NCI-H446 treated with DMSO at 0.1 percent for 48 hours (cell line): ENCODE data around the gene LMOD2.

Source experiments
- DNase-seq: peaks from one replicate; lab custom pipeline; 2025; lab: John Stamatoyannopoulos, UW

The LMOD2 gene

DNA sequence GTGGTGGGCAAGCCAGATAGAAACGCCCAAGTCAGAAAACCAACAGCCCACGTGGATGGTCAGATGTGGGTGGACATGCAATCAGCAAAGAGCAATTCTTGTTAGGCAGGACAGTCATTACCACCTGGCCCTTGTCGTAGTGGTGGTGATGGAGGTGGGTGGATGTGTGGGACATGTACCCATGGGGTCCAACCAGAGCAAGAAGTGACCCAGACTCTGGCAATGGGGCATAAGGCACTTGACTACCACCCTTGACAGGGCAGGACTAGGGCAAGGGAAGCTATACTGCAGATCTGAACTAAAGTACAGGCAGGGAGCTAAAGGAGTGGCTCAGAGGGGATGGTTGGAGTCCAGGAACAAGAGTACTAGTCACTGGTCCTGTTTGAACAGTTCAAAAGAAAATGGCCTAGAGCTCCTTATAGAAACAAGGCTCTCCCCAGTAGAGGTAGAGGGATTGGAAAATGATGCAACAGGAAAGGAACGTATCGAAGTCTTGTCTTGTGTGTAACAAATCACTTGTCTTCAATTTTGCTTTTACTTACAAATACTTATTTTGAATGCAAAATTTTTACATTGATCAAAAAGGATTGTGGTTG is 17.6 kb downstream of the LMOD2 start:
- no peak for DNase-seq

DNA sequence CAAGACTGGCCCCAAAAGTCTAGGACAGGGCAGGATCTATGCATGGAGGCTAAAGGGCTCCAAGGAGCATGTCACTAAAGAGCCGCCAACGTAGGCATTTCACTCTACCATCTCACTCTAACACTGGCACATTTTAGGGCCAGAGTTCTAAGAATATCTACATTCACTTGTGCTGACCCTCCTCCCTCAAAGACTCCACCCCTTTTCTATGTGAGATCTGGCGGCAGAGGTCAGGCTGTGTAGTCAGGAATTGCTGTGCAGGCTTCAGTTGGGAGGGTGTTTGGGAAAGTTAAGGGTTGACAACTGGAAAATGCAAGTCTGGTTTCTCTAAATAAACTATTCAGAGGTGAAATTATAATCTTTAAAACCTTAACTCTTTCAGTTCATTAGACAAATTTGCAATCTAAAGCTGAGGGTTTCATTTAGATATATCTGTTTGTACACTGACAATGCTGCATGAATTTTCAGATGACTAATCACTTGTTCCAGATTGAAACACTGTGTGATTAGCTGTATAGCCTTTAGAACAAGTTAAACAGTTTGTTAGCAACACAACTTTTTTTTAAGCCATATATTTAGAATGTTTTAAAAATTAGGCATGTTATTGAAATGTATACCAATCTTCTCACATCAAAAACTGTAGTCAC is 18.2 kb downstream of the LMOD2 start:
- DNase-seq, result no peak

DNA sequence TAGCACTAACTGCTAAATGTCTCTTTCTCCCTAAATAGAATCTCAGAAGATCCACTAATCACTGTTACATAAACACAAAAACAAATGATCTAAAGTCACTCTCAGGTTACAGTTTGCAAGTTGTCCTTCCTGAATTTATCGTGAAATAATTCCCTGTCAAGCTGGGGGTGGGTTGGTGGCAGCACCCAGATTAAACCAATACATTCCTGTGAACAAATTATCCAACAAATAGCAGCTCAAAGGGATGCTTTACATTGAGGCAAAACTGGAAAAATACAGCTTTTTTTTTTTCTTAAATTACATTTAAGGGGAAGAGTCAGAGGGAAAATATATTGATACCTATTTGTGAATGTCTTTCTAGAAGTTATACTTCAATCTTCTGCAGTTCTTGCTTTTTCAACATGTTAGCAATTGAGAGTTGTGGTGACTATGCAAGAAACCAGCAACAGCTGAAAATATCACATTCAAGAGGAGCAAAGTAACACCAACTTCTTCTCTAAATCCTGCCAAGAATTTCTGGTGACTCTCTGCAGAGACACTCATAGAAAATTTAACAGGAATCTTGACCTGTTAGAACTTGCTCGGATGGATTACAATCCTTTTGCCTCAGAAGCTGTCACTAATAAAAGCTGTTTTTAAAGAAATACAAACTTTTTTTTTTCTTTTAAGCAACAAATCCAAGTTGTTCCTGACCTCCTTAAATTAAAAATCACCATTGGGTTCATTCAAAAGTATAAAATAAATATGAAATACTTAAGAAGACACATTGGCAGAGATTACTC is 18.9 kb downstream of the LMOD2 start:
- no peak for DNase-seq

DNA sequence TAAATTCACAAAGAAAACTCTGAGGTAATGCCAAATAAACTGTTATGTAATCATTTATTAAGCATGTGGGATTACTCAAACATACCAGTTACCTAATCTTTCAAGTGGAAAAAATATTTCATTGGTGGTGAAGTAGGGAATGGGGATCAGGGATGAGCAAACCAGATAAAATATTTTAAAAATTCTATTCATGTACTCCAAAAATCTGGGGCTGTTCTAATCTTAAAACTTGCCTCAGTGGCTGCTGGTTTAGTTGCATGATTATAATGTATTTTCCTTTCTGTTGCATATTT is 19.5 kb downstream of the LMOD2 start:
- DNase-seq, result no peak

DNA sequence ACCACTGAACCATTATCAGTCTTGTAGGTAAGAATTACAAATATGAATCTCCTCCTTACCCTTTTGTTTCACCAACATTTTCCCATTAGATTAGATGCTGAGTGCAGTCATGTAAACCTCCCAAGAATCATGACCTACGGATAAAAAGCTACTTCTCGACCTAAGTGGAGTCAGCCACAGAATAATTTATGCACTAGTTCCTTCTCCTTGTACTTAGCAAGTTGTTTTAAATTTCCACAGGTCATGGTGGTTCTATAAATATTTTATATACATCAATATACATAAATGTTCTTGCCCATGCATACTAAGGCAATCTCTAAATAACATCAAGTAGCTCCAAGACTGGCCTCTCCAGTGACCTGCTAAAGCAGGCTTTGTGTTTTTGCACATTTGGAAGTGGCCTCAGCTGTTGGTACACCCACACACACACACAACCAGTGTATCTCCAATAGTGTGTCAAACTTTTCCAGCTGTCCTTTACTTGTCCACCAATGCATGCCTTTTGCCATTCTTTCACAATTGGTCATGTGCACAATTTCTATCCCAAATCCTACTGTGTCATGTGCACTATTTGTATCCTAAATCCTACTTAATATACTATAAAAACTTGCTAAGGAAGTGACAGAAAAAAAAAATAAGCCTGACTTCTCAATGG is 21.5 kb downstream of the LMOD2 start:
- no peak for DNase-seq

- DNase-seq, result no peak
Observed at GRCh38 chr7:123679614-123680013, 23.9 kb downstream of the LMOD2 start.

GRCh38 chr7:123680580-123680979 is 24.9 kb downstream of the LMOD2 start:
- DNase-seq, result no peak

DNA sequence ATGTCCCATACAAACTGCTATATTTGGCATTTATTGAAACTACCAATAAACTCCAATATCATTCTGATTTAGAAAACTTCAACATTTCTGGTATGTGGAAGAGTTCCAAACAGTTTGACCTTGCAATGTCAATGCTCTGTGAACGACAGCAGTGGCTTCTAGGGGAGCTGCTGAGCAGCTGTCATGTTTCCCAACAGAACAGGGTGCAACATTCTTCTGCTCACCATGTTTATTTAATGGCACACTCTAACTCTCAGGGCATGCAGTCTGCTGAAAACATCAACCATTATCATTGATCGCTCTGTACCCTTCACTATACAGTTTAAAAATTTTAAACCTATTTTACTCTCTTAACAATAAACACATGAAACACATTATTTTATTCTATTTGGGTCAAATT is 25.9 kb downstream of the LMOD2 start:
- DNase-seq, result no peak

DNA sequence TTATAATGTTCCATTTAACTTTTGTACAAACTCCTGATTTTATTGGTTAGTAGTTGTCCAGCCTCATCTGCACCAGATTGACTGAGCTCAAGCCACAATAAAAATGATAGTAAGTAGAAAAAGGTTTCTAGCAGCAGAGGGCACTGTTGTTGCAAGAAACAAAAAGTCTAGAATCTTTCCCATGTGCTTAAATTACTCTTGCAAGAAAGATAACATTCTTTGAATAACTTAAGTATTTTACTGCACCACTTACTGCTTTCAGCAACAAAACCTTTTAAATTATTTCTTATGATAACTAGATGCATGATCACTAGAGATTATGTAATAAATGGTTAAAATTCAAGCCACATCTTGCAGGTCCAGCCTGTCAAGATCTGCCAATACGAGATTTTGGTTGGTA is 27.0 kb downstream of the LMOD2 start:
- DNase-seq, result peak; percentile 13

GRCh38 chr7:123687161-123687560 is 31.5 kb downstream of the LMOD2 start:
- no peak for DNase-seq

DNA sequence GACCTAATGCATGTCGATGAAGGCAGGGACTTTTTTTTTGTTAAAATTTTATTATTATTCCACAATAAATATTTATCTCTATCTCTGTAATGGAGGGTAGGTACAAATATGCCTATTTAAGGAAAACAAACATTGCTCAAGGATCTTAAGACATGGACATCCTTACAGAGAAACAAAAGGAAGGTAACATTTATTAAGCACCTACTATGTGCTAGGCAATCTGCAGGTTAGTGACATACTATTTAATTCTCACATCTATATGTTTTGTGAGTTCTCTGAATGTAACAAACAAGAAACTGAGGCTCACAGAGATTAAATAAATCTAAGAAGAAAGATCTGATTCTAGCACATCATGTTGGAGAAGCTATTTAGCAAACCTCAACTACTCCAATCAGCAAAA is 32.1 kb downstream of the LMOD2 start:
- DNase-seq, result no peak

GRCh38 chr7:123689250-123689649 is 33.6 kb downstream of the LMOD2 start:
- DNase-seq, result no peak

- no peak for DNase-seq
Observed at GRCh38 chr7:123690550-123690949, 34.9 kb downstream of the LMOD2 start.

DNA sequence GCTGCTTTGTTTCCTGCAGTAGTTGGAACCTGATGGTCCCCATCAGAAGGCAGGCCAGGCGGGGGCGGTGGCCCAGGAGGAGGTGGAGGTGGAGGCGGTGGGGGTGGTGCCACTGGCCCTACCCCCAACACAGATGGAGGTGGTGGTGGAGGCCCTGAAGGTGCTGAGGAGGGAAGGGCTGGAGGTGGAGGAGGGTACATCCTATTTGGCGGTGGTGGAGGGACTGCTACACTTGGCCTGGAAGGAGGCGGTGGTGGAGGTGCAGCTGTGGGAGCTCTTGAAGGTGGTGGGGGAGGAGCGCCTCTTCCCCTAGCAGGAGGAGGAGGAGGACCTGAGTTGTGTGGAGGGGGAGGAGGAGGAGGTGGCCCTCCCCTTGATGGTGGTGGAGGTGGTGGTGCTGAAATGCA is 36.8 kb downstream of the LMOD2 start:
- DNase-seq, result no peak

GRCh38 chr7:123695944-123696677 is 40.4 kb downstream of the LMOD2 start:
- DNase-seq, result no peak

GRCh38 chr7:123705211-123705901 is 49.7 kb downstream of the LMOD2 start:
- DNase-seq, result no peak

DNA sequence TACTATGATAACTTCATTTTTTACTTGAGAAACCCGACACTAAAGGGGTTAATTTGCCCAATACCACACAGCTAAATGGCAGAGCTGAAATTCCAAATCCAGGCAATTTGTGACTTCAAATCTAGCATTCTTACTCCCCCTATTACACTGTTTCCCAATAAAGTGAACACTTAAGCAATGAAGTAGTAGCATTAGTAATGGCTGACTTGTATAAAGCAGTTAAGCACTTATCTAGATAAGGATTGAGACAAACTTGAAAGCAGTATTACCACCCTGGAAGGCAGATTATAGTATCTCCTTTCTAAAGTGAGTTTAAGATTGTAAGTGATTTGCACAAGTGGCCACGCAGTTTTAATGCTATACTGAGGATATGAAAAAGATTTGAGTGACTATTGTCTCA is 53.9 kb downstream of the LMOD2 start:
- no peak for DNase-seq

DNA sequence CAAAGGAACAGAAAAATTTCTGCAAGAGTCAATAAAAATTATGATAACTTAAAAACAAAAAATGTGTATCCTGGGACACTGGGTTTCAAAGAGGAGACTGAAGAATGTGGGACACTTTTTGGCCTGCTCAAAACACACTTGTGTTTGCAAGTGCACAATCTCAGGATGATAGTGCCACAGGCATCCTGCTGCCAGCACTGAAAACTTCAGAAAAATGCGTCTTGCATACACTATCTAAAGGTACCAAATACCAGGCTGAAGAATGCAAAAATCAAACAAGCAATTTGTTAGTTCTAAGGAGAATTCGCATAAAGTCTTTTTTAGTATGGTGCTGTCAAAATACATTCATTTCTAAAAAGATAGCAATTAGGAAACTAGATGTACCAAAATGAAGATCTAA is 55.0 kb downstream of the LMOD2 start:
- no peak for DNase-seq

- DNase-seq, result no peak
Observed at GRCh38 chr7:123711832-123712293, 56.2 kb downstream of the LMOD2 start.

GRCh38 chr7:123712619-123713018 is 57.0 kb downstream of the LMOD2 start:
- DNase-seq, result no peak
